Type B pancreatic cell (in vitro differentiated cells): ENCODE data around the gene FTSJ1. TPM values are rescaled to one million over a fixed set of nuclear protein-coding genes. Genes with fewer than 3 reads are reported as not detected.

Source experiments
- DNase-seq: peaks from one replicate; pipeline ENCODE4 v3.0.0; 2021; ENCODE audit warnings: mixed read lengths; ENCODE audit not compliant: unreplicated experiment; ENCODE audit errors: extremely low spot score
- H3K27ac Mint-ChIP-seq: 2 replicates; pipeline ENCODE4 v1.8.0; 2021; ENCODE audit warnings: mild to moderate bottlenecking, mixed read lengths
- H3K27me3 Mint-ChIP-seq: 2 replicates; pipeline ENCODE4 v1.8.0; 2021; ENCODE audit warnings: mixed read lengths
- H3K36me3 Mint-ChIP-seq: 2 replicates; pipeline ENCODE4 v1.8.0; 2021; ENCODE audit warnings: mixed read lengths
- H3K4me1 Mint-ChIP-seq: one replicate; pipeline ENCODE4 v1.8.0; 2021; ENCODE audit warnings: mixed read lengths; ENCODE audit not compliant: unreplicated experiment
- H3K4me3 Mint-ChIP-seq: 2 replicates; pipeline ENCODE4 v1.8.0; 2021; ENCODE audit warnings: mild to moderate bottlenecking, mixed read lengths
- H3K9me3 Mint-ChIP-seq: 2 replicates; pipeline ENCODE4 v1.8.0; 2021; ENCODE audit warnings: mixed read lengths
- CTCF ChIP-seq: fragments of 200-600 bp; sonication (generic); conservative IDR thresholded peaks from 2 replicates; pipeline ENCODE4 v1.5.0; 2021; ENCODE audit warnings: antibody characterized with exemption, mild to moderate bottlenecking
- total RNA-seq: library from RNA; stranded (reverse); gene quantifications from 2 replicates; pipeline ENCODE4 v1.2.1, GENCODE V29; 2021; ENCODE audit warnings: low replicate concordance

Gene FTSJ1
- total RNA-seq, 1 donor from 2014 or later = 46.4 TPM

DNA sequence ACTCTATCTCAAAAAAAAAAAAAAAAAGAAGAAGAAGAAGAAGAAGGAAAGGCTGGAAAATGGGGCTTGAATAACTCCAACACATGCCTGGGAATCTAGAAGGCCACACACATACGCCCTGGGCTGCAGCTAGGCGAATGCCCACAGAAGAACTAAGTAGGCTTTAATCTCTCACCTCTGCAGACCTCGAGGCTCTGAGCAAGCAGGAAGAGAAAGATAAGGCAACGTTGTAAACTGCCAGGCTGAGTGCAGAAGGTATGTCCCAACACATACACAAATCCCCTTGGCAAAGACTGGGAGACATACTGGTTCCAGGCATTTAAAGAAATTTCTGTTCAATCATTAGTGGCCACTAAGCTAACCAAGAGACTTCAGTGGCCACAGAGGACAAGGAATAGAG is 24.3 kb upstream of the FTSJ1 start:
- Mint-ChIP-seq H3K27me3 (no peaks in the 10 kb centered on the region), H3K4me1 (no peaks in the 10 kb centered on the region), H3K36me3 (no peaks in the 10 kb centered on the region), H3K9me3 (no peaks in the 10 kb centered on the region), H3K27ac (no peak overlapping the region), H3K4me3 (no peak overlapping the region)
- no peak for DNase-seq
- no peak for TF ChIP-seq CTCF

DNA sequence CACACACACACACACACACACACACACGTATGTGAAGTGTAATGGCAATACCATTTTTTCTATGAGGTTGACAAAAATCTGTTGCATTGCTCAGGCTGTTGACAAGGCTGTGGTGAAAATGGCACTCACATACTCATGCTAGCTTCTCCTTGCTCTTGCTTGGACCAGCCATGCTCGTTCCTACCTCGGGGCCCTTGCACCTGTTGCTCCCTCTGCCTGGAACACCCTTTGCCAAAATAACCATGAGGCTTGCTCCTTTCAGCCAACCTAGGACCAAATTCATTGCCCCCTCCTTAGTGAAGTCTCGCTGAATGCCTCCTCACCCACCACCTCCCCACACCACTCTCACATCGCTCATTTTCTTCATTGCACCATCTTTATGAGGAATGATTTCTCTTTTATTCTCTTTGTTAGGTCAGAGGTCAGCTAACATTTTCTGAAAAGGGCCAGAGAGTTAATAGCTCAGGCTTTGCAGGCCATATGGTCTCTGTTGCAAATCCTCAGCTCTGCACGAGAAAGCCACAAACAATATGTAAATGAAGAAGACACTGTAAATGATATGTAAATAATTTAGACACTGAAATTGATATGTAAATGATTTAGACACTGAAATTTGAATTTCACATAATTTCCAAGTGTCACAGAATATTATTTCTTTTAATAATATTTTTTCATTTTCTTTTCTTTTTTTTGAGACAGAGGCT is 19.2 kb upstream of the FTSJ1 start:
- H3K4me3 Mint-ChIP-seq = no peak overlapping the region
- no peak overlapping the region for H3K27ac Mint-ChIP-seq

DNA sequence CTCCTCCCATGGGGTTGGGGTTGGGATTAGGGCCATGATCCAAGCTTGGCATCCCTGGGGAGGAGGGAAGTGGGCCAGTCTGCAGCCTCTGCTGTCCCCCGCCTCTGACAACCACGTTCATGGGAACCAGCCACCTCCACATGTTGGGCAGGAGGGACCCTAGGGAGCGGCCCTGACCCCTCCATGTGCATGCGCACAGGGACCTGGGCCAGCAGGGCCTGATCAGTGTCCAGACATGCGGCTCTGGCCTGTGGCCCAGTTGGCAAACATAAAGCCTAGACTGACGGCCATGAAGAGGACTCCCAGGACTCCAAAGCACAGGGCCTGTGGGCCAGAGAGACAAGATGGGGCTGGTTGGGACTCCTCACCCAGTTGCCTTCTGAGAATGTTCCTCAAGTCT is 17.3 kb upstream of the FTSJ1 start:
- H3K36me3 Mint-ChIP-seq = no peaks in the 10 kb centered on the region
- no peaks in the 10 kb centered on the region for H3K4me1 Mint-ChIP-seq
- no peak for TF ChIP-seq CTCF
- no peaks in the 10 kb centered on the region for H3K9me3 Mint-ChIP-seq
- no peak overlapping the region for H3K4me3 Mint-ChIP-seq
- no peak overlapping the region for H3K27ac Mint-ChIP-seq
- no peaks in the 10 kb centered on the region for H3K27me3 Mint-ChIP-seq
- no peak for DNase-seq

More for the DNA sequence above, 19.2 kb upstream of the FTSJ1 start:
- Mint-ChIP-seq H3K9me3 (no peaks in the 10 kb centered on the region), H3K27me3 (no peaks in the 10 kb centered on the region), H3K4me1 (no peaks in the 10 kb centered on the region), H3K36me3 (no peaks in the 10 kb centered on the region)
- no peak for TF ChIP-seq CTCF
- no peak for DNase-seq

GRCh38 chrX:48459483-48459882 is 16.5 kb upstream of the FTSJ1 start:
- DNase-seq = no peak
- H3K9me3 Mint-ChIP-seq = no peaks in the 10 kb centered on the region
- H3K36me3 Mint-ChIP-seq = no peaks in the 10 kb centered on the region
- no peaks in the 10 kb centered on the region for H3K4me1 Mint-ChIP-seq
- no peak overlapping the region for H3K4me3 Mint-ChIP-seq
- no peaks in the 10 kb centered on the region for H3K27me3 Mint-ChIP-seq
- TF ChIP-seq CTCF = no peak
- no peak overlapping the region for H3K27ac Mint-ChIP-seq

GRCh38 chrX:48460031-48460430 is 16.0 kb upstream of the FTSJ1 start:
- H3K9me3 Mint-ChIP-seq = no peaks in the 10 kb centered on the region
- no peak overlapping the region for H3K27ac Mint-ChIP-seq
- DNase-seq = no peak
- no peak for TF ChIP-seq CTCF
- H3K36me3 Mint-ChIP-seq = no peaks in the 10 kb centered on the region
- no peaks in the 10 kb centered on the region for H3K4me1 Mint-ChIP-seq
- H3K27me3 Mint-ChIP-seq = no peaks in the 10 kb centered on the region
- H3K4me3 Mint-ChIP-seq = no peak overlapping the region
